HCT116 (cell line): ENCODE results near the gene PRR15L. TPM values are rescaled to one million over a fixed set of nuclear protein-coding genes. Genes with fewer than 3 reads are reported as not detected.

Source experiments
- ATAC-seq: fragments of 200-7000 bp; cut with Tn5 transposase; 2 replicates; pipeline ENCODE4 v1.9.1; 2020; ENCODE audit warnings: mild to moderate bottlenecking, moderate library complexity
- BruUV-seq: library from RNA; stranded (reverse); fragments of 400-500 nt; replicated peaks from 2 replicates; lab custom pipeline; 2021; lab: Mats Ljungman, UMichigan
- CTCF ChIA-PET: fragments of 300-600 bp; sonication (Branson Sonifier 250); formaldehyde crosslinking; loops from one replicate; lab custom pipeline; 2021; ENCODE audit warnings: antibody characterized with exemption; lab: Charles Lee
- POLR2A ChIA-PET: fragments of 300-600, 350-600 bp; sonication (Branson Sonifier 250); formaldehyde crosslinking; loops from one replicate; lab custom pipeline; 2021; ENCODE audit warnings: antibody characterized with exemption; lab: Charles Lee
- RAD21 ChIA-PET, 2 experiments: fragments of 300-600 bp; sonication (Branson Sonifier 250); formaldehyde crosslinking; loops; one replicate each; lab custom pipeline; 2023; ENCODE audit warnings: low total read pairs in 2 of 2; ENCODE audit not compliant: uncharacterized antibody in 2 of 2, unreplicated experiment in 2 of 2, low non-redundant PET in 1 of 2; lab: Charles Lee
- DNase-seq: peaks from one replicate; pipeline ENCODE4 v3.0.0-alpha.2; 2010; ENCODE audit warnings: low read depth, low spot score
- H2AFZ ChIP-seq: fragments of 200-600 bp; shearing (Covaris generic), sonication (generic); 2 replicates; pipeline ENCODE4 v1.6.1; 2017; ENCODE audit warnings: low read depth, mixed run types, mixed read lengths, antibody characterized with exemption, low read length; ENCODE audit not compliant: poor library complexity, severe bottlenecking
- H3K27ac ChIP-seq: 2 replicates; pipeline ENCODE4 v1.5.1; 2012; ENCODE audit warnings: low read depth, low read length
- H3K27me3 ChIP-seq: fragments of 200-600 bp; sonication (generic); 2 replicates; pipeline ENCODE4 v1.6.1; 2016; ENCODE audit warnings: mixed run types, low read length, mixed read lengths; ENCODE audit not compliant: insufficient read depth
- H3K36me3 ChIP-seq, 2 experiments: fragments of 200-500 bp in 1 of 2; fragments of 200-600 bp in 1 of 2; sonication (Bioruptor generic) in 1 of 2; sonication (generic) in 1 of 2; 2 replicates each; pipeline versions ENCODE4 v1.5.1 to v1.6.1; 2014 to 2016; ENCODE audit warnings: low read length in 2 of 2, inconsistent platforms in 1 of 2, mixed read lengths in 1 of 2, mixed run types in 1 of 2; ENCODE audit not compliant: insufficient read depth in 2 of 2, control insufficient read depth in 1 of 2
- H3K4me1 ChIP-seq, 2 experiments: fragments of 200-600 bp in 1 of 2; sonication (generic) in 1 of 2; 2 replicates each; pipeline versions ENCODE4 v1.5.1 to v1.6.1; 2012 to 2017; ENCODE audit warnings: low read length in 2 of 2, inconsistent platforms in 1 of 2, mild to moderate bottlenecking in 1 of 2, mixed read lengths in 1 of 2, mixed run types in 1 of 2, moderate library complexity in 1 of 2; ENCODE audit not compliant: insufficient read depth in 2 of 2, control insufficient read depth in 1 of 2
- H3K4me2 ChIP-seq: fragments of 200-600 bp; sonication (generic); 2 replicates; pipeline ENCODE4 v1.6.1; 2017; ENCODE audit warnings: mixed run types, low read length, mixed read lengths
- H3K4me3 ChIP-seq, 2 experiments: fragments of 200-600 bp in 1 of 2; sonication (generic) in 1 of 2; replicated peaks in 1 of 2; 2 replicates each; pipeline ENCODE4 v1.5.1; 2011 to 2016; ENCODE audit warnings: low read length in 2 of 2, control low read depth in 1 of 2, low read depth in 1 of 2, mild to moderate bottlenecking in 1 of 2, mixed read lengths in 1 of 2, mixed run types in 1 of 2
- H3K79me2 ChIP-seq: fragments of 200-600 bp; sonication (generic); 2 replicates; pipeline ENCODE4 v1.6.1; 2017; ENCODE audit warnings: mild to moderate bottlenecking, mixed run types, low read length, moderate library complexity, mixed read lengths; ENCODE audit not compliant: insufficient read depth
- H3K9ac ChIP-seq: fragments of 200-600 bp; sonication (generic); 2 replicates; pipeline ENCODE4 v1.6.1; 2016; ENCODE audit warnings: low read length, mixed read lengths
- H3K9me2 ChIP-seq: fragments of 200-600 bp; sonication (generic), shearing (Covaris generic); 2 replicates; pipeline ENCODE4 v1.6.1; 2017; ENCODE audit warnings: mixed run types, mild to moderate bottlenecking, moderate library complexity; ENCODE audit not compliant: insufficient read depth
- H3K9me3 ChIP-seq, 2 experiments: fragments of 200-500 bp in 1 of 2; fragments of 200-600 bp in 1 of 2; sonication (Bioruptor generic) in 1 of 2; sonication (generic) in 1 of 2; 2 replicates each; pipeline ENCODE4 v1.6.1; 2014 to 2017; ENCODE audit warnings: low read length in 2 of 2, mixed read lengths in 2 of 2, inconsistent platforms in 1 of 2, low read depth in 1 of 2, mild to moderate bottlenecking in 1 of 2, mixed run types in 1 of 2, moderate library complexity in 1 of 2; ENCODE audit not compliant: control insufficient read depth in 1 of 2, insufficient read depth in 1 of 2
- H4K20me1 ChIP-seq: fragments of 200-600 bp; sonication (generic), shearing (Covaris generic); 2 replicates; pipeline ENCODE4 v1.6.1; 2017; ENCODE audit warnings: mixed run types, mild to moderate bottlenecking, moderate library complexity; ENCODE audit not compliant: insufficient read depth
- ATF3 ChIP-seq: IDR thresholded peaks from 2 replicates; pipeline ENCODE4 v1.6.1; 2012
- CBX3 ChIP-seq: IDR thresholded peaks from 2 replicates; pipeline ENCODE4 v1.6.1; 2012; ENCODE audit warnings: low read depth
- CEBPB ChIP-seq: IDR thresholded peaks from 2 replicates; pipeline ENCODE4 v1.6.1; 2012; ENCODE audit warnings: low read depth
- CTCF ChIP-seq, 3 experiments: fragments of 200-600 bp in 1 of 3; sonication (generic) in 1 of 3; IDR thresholded peaks in 2 of 3; conservative IDR thresholded peaks in 1 of 3; 2 replicates each; pipeline ENCODE4 v1.5.1; 2012 to 2017; ENCODE audit warnings: low read depth in 2 of 3, low read length in 2 of 3, antibody characterized with exemption in 1 of 3, borderline replicate concordance in 1 of 3, control low read depth in 1 of 3, mild to moderate bottlenecking in 1 of 3, mixed read lengths in 1 of 3, mixed run types in 1 of 3, moderate library complexity in 1 of 3; ENCODE audit not compliant: insufficient read depth in 1 of 3
- EGR1 ChIP-seq: IDR thresholded peaks from 2 replicates; pipeline ENCODE4 v1.6.1; 2012; ENCODE audit warnings: low read depth
- ELF1 ChIP-seq: IDR thresholded peaks from 2 replicates; pipeline ENCODE4 v1.6.1; 2012; ENCODE audit warnings: low read depth, borderline replicate concordance
- EZH2 ChIP-seq: fragments of 200-600 bp; sonication (generic); IDR thresholded peaks from 2 replicates; pipeline ENCODE4 v1.6.1; 2017; ENCODE audit warnings: antibody characterized with exemption, mixed run types
- JUND ChIP-seq: IDR thresholded peaks from 2 replicates; pipeline ENCODE4 v1.6.1; 2012
- MAX ChIP-seq: IDR thresholded peaks from 2 replicates; pipeline ENCODE4 v1.6.1; 2012
- POLR2A ChIP-seq: IDR thresholded peaks from 2 replicates; pipeline ENCODE4 v1.7.0; 2011; ENCODE audit warnings: borderline replicate concordance; ENCODE audit not compliant: insufficient read depth, insufficient read length; ENCODE audit errors: extremely low read depth
- POLR2AphosphoS5 ChIP-seq: IDR thresholded peaks from 2 replicates; pipeline ENCODE4 v1.6.1; 2011; ENCODE audit warnings: mild to moderate bottlenecking, low read depth, low read length, moderate library complexity
- RAD21 ChIP-seq: IDR thresholded peaks from 2 replicates; pipeline ENCODE4 v1.6.1; 2012; ENCODE audit warnings: low read depth, mild to moderate bottlenecking
- REST ChIP-seq: IDR thresholded peaks from 2 replicates; pipeline ENCODE4 v1.6.1; 2012; ENCODE audit warnings: low read depth
- SIN3A ChIP-seq: IDR thresholded peaks from 2 replicates; pipeline ENCODE4 v1.6.1; 2012; ENCODE audit warnings: low read depth
- SP1 ChIP-seq: IDR thresholded peaks from 2 replicates; pipeline ENCODE4 v1.6.1; 2012; ENCODE audit warnings: low read depth
- SRF ChIP-seq: IDR thresholded peaks from 2 replicates; pipeline ENCODE4 v1.6.1; 2012; ENCODE audit warnings: low read depth
- TCF7L2 ChIP-seq: IDR thresholded peaks from 2 replicates; pipeline ENCODE4 v1.7.0; 2011; ENCODE audit warnings: borderline replicate concordance, inconsistent platforms; ENCODE audit not compliant: insufficient read depth, insufficient read length; ENCODE audit errors: extremely low read depth
- YY1 ChIP-seq: IDR thresholded peaks from 2 replicates; pipeline ENCODE4 v1.6.1; 2011; ENCODE audit warnings: low read length, low read depth, moderate library complexity, mild to moderate bottlenecking; ENCODE audit not compliant: insufficient replicate concordance; ENCODE audit errors: extremely low read depth
- ZFX ChIP-seq: fragments of 450-650 bp; IDR thresholded peaks from 2 replicates; pipeline ENCODE4 v1.6.1; 2017
- intact Hi-C: fragments of 100-400 bp; cut with micrococcal nuclease; formaldehyde crosslinking; loops from 2 replicates; pipeline ENCODE4 v1.10.0; 2022
- total RNA-seq: library from RNA; stranded (reverse); gene quantifications from one replicate; pipeline ENCODE4 v1.2.1, GENCODE V29; 2021; ENCODE audit not compliant: unreplicated experiment

PRR15L gene
- total RNA-seq, 1 experiment from 2014 or later: 0.34 TPM

- CTCF ChIA-PET: interaction anchor here (0.6 to 4.0 kb wide), 30 partner anchors 9 to 163 kb away, joined by 3 to 42 read pairs (median 6); partner anchors contain the start of genes LRRC46, MRPL10, NFE2L1 and PNPO
- BruUV-seq: no TSS peak
- Histone ChIP-seq H3K27ac (peak overlapping the region; percentile 23; the same call in 1 of the 2 replicates), H3K9me2 (no peaks in the 10 kb centered on the region), H2AFZ (peak overlapping the region; percentile 74), H4K20me1 (no peaks in the 10 kb centered on the region), H3K4me1 (peaks cover 19 to 51% of the 10 kb centered on the region in 2 experiments), H3K9ac (peak overlapping the region; percentile 39), H3K9me3 (no peaks in the 10 kb centered on the region), H3K4me3 (peak overlapping the region; percentile 37 to 40), H3K27me3 (no peaks in the 10 kb centered on the region), H3K36me3 (peaks cover 11 to 13% of the 10 kb centered on the region in 2 experiments; a peak in 3 of 4 replicates), H3K4me2 (peak overlapping the region; percentile 73), H3K79me2 (peaks cover 20% of the 10 kb centered on the region)
- intact Hi-C loops: loop anchor here (1.0 to 2.0 kb wide), 5 partner anchors 21 to 139 kb away; partner anchors contain the start of genes LRRC46, MRPL10 and SP2
- TF ChIP-seq CBX3 (no peak), POLR2AphosphoS5 (no peak), MAX (no peak), TCF7L2 (no peak), ATF3 (no peak), CTCF (IDR thresholded peaks at IDR 0.05 in 2 of 3, conservative IDR thresholded peaks at IDR 0.05 in 1 of 3; ENCODE audit: borderline replicate concordance in 1 of 3, insufficient read depth in 1 of 3, low read depth in 2 of 3, low read length in 2 of 3) (no peak), EGR1 (no peak), JUND (no peak), REST (no peak), POLR2A (no peak), SP1 (no peak), ELF1 (no peak), ZFX (no peak), YY1 (no peak), EZH2 (no peak), RAD21 (no peak), SRF (no peak), SIN3A (no peak), CEBPB (no peak)
- DNase-seq (no peak), ATAC-seq (no peak)
- POLR2A ChIA-PET: interaction anchor here (0.6 to 3.1 kb wide), 17 partner anchors 10 to 131 kb away, joined by 3 to 28 read pairs (median 5); partner anchors contain the start of genes CBX1, NFE2L1, PNPO and PRR15L
- RAD21 ChIA-PET: interaction anchor here (1.2 to 1.9 kb wide), 6 partner anchors 21 to 127 kb away, joined by 4 to 9 read pairs (median 4); partner anchors contain the start of gene SP2 (in 1 of the 2)
These were observed 12.4 kb upstream of the PRR15L start for GRCh38 chr17:47969930-47970724.
